Ovary (tissue), 9 donors: ENCODE results near the gene MAST4. TPM values are rescaled to one million over a fixed set of nuclear protein-coding genes. Genes with fewer than 3 reads are reported as not detected.

Source experiments
- DNase-seq, 5 donors: peaks; one replicate each; pipeline ENCODE4 v3.0.0-alpha.2; 2019 to 2020
- H3K27ac ChIP-seq, 2 donors: fragments of 200-600 bp; one replicate each; pipeline versions ENCODE4 v1.5.1 to v1.8.0; 2019 to 2022
- H3K27me3 ChIP-seq: fragments of 200-600 bp; one replicate; pipeline ENCODE4 v1.8.0; 2022
- H3K36me3 ChIP-seq: fragments of 200-600 bp; sonication (generic); one replicate; pipeline ENCODE4 v1.5.1; 2019
- H3K4me1 ChIP-seq: one replicate; pipeline ENCODE4 v1.8.1; 2013; ENCODE audit warnings: mild to moderate bottlenecking, moderate library complexity; ENCODE audit not compliant: insufficient read depth
- H3K4me3 ChIP-seq: fragments of 200-600 bp; sonication (generic); one replicate; pipeline ENCODE4 v1.5.1; 2017
- H3K9me3 ChIP-seq, 2 donors: fragments of 200-600 bp in 1 of 2; sonication (generic) in 1 of 2; one replicate each; pipeline versions ENCODE4 v1.5.1 to v1.8.1; 2013 to 2019; ENCODE audit warnings: mild to moderate bottlenecking in 1 of 2, moderate library complexity in 1 of 2
- CTCF ChIP-seq, 3 donors: fragments of 450-650 bp in 2 of 3; fragments of 200-600 bp in 1 of 3; IDR thresholded peaks; one replicate each; pipeline versions ENCODE4 v1.5.1 to v1.8.0; 2016 to 2022; ENCODE audit warnings: antibody characterized with exemption in 3 of 3, mild to moderate bottlenecking in 1 of 3
- EP300 ChIP-seq: sonication (generic); formaldehyde crosslinking; IDR thresholded peaks from one replicate; pipeline ENCODE4 v1.6.1; 2017; ENCODE audit warnings: antibody characterized with exemption
- POLR2A ChIP-seq: fragments of 450-650 bp; IDR thresholded peaks from one replicate; pipeline ENCODE4 v1.6.1; 2017; ENCODE audit warnings: antibody characterized with exemption, mild to moderate bottlenecking, moderate library complexity
- WGBS, 3 donors: extraction: QIAGEN DNeasy Blood & Tissue Kit in 1 of 3; methylation state at CpG; one replicate each; pipeline versions ENCODE4 v1.1.5 to v1.1.7; 2013 to 2017; 5-methylcytosine and 5-hydroxymethylcytosine counted together
- intact Hi-C, 4 donors: fragments of 100-400 bp; cut with DNase I; formaldehyde crosslinking; loops; one replicate each; pipeline versions ENCODE4 v1.11.0 to v1.15.1; 2022 to 2023
- polyA plus RNA-seq, 2 donors: library from polyadenylated mRNA; stranded (reverse); fragments of 200-250 nt in 1 of 2; fragments of 350-450 nt in 1 of 2; fragmentation: Illumina TruSeq in 1 of 2; extraction: RNeasy Lipid Tissue Mini Kit (QIAGEN cat#74804) in 1 of 2; gene quantifications; one replicate each; pipeline ENCODE4 v1.2.3, GENCODE V29; 2013 to 2014
- total RNA-seq, 7 donors: library from RNA; depleted of rRNA in 2 of 7; stranded (reverse); fragments of >200 nt in 2 of 7; fragmentation: NEBNext Ultra II Directional in 3 of 7; extraction: Animal tissue kit (Norgen Biotek cat#: 25700) in 3 of 7; gene quantifications; one replicate each; pipeline versions ENCODE4 v1.1.0 to v1.2.4, GENCODE V29; 2016 to 2023
- donor health status: DM: no; HTN: no; CAD: no; lungs with moderate emphysema.
- donor health status: DM: no; HTN: no; CAD: no.
- donor health status: Bipolar disorder and iron deficiency.
- donor health status: DM: yes; HTN: yes; CAD: no.
- donor health status: DM: no; HTN: no; CAD: no.
- donor health status: DM: yes; HTN: yes; CAD: no.

The MAST4 gene
- total and polyA plus RNA-seq, 9 donors = 11.6 to 86.3 (median 57.6) TPM

- Histone ChIP-seq H3K4me3 (no peak overlapping the region), H3K4me1 (no peaks in the 10 kb centered on the region), H3K27ac (no peak overlapping the region), H3K27me3 (no peaks in the 10 kb centered on the region), H3K9me3 (no peaks in the 10 kb centered on the region), H3K36me3 (no peaks in the 10 kb centered on the region)
- no peak for DNase-seq
- TF ChIP-seq CTCF (IDR thresholded peaks at IDR 0.05) (no peak), POLR2A (no peak), EP300 (no peak)
- WGBS, 3 donors = 92% methylated on average over 3 of the region's 3 CpGs
- intact Hi-C loops = no loop called here
Observed at GRCh38 chr5:66906021-66906420, 309.8 kb downstream of the MAST4 start.

DNA sequence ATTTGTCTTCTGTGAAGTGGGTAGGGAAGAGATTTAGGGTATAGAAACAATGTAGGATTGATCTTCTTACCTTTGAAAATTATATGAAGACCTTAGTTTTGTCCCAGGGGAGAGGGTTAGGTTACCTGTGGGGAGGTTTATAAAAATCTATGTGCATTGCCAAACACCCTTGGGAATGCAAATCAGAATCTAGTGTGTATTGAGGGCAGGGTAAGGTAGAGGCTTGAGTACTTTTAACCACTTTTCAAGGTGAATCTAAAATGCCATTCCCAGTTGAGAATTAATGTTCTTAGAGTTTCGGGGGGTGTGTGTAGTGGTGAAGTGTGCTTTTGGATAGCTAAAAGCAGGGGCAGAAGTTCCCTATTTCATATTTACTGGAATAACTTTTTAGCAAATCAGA, 312.0 kb downstream of the MAST4 start:
- Histone ChIP-seq H3K4me1 (no peaks in the 10 kb centered on the region), H3K36me3 (no peaks in the 10 kb centered on the region), H3K4me3 (no peak overlapping the region), H3K27ac (no peak overlapping the region), H3K27me3 (no peaks in the 10 kb centered on the region), H3K9me3 (no peaks in the 10 kb centered on the region)
- no peak for TF ChIP-seq EP300
- no peak for TF ChIP-seq CTCF (IDR thresholded peaks at IDR 0.05)
- no peak for TF ChIP-seq POLR2A
- intact Hi-C loops = no loop called here
- 45 to 98% (median 94%) methylated on average over 1 of the region's 1 CpG for WGBS, 3 donors
- no peak for DNase-seq

DNA sequence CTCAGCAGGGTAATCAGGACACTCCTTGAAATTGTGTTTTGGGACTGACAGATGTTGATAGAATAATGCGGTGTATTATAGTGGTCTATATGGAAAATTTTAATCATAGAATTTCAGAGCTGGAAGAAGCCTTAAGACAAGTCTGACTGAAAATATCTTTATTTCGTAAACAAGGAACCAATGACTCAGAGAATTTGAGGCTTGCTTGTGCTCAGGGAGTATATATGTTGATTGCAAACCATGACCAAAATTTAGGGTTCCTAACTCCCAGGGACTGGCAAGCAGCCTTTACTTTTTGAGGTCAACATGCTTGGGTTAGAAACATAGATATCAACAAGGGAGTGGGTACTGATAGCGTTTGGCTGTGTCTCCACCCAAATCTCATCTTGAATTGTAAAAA, 313.2 kb downstream of the MAST4 start:
- Histone ChIP-seq H3K27ac (no peak overlapping the region), H3K4me1 (no peaks in the 10 kb centered on the region), H3K4me3 (no peak overlapping the region), H3K27me3 (no peaks in the 10 kb centered on the region), H3K9me3 (no peaks in the 10 kb centered on the region), H3K36me3 (no peaks in the 10 kb centered on the region)
- TF ChIP-seq EP300 = no peak
- no peak for TF ChIP-seq POLR2A
- TF ChIP-seq CTCF (IDR thresholded peaks at IDR 0.05) = no peak
- intact Hi-C loops = no loop called here
- DNase-seq = no peak
- 73 to 90% (median 90%) methylated on average over 3 of the region's 3 CpGs for WGBS, 3 donors

DNA sequence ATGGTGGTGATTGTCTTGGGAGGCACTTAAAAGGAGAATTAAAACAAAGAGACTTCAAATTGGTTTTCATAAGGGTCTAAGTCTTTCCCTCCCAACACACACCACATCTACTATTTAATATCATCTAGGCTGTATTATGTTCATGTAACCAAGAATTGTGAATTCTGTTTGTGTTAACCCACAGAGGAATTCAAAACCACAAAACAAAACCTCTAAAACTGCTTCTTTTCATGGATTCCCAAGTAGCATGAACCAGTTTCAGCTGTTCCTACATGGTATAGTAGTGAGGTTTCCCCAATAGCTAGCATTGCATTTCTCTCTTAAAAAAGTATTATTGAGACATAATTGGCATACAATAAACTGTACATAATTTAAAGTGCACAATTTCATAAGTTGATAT, 316.6 kb downstream of the MAST4 start:
- Histone ChIP-seq H3K4me1 (no peaks in the 10 kb centered on the region), H3K27me3 (no peaks in the 10 kb centered on the region), H3K9me3 (no peaks in the 10 kb centered on the region), H3K4me3 (no peak overlapping the region), H3K27ac (no peak overlapping the region), H3K36me3 (no peaks in the 10 kb centered on the region)
- TF ChIP-seq CTCF (IDR thresholded peaks at IDR 0.05) (no peak), EP300 (no peak), POLR2A (no peak)
- DNase-seq = no peak
- intact Hi-C loops = no loop called here

- Histone ChIP-seq H3K9me3 (no peaks in the 10 kb centered on the region), H3K4me3 (no peak overlapping the region), H3K4me1 (no peaks in the 10 kb centered on the region), H3K27ac (no peak overlapping the region), H3K36me3 (no peaks in the 10 kb centered on the region), H3K27me3 (no peaks in the 10 kb centered on the region)
- intact Hi-C loops = no loop called here
- TF ChIP-seq CTCF (IDR thresholded peaks at IDR 0.05) (no peak), POLR2A (no peak), EP300 (no peak)
- DNase-seq = no peak
- 85 to 95% (median 89%) methylated on average over 7 of the region's 7 CpGs for WGBS, 3 donors
Observed at GRCh38 chr5:66915531-66915930, 319.3 kb downstream of the MAST4 start.
